K562 (cell line): ENCODE results near the gene ZBTB32. TPM values are rescaled to one million over a fixed set of nuclear protein-coding genes. Genes with fewer than 3 reads are reported as not detected.

Experiments used
- ATF3 ChIP-seq, 2 experiments: fragments of 450-650 bp in 1 of 2; sonication (generic) in 1 of 2; formaldehyde crosslinking in 1 of 2; IDR thresholded peaks in 1 of 2; conservative IDR thresholded peaks in 1 of 2; 2 replicates each; pipeline versions ENCODE4 v1.6.1 to v1.8.1; 2016 to 2023; ENCODE audit warnings: mild to moderate bottlenecking in 2 of 2, moderate library complexity in 2 of 2, inconsistent platforms in 1 of 2, missing genetic modification reagents in 1 of 2
- ATF7 ChIP-seq: fragments of 450-650 bp; IDR thresholded peaks from 2 replicates; pipeline ENCODE4 v1.7.1; 2014; ENCODE audit warnings: mild to moderate bottlenecking, moderate library complexity
- CEBPB ChIP-seq: fragments of 450-650 bp; IDR thresholded peaks from 2 replicates; pipeline ENCODE4 v1.6.1; 2016; ENCODE audit warnings: missing genetic modification characterization, missing compliant biosample characterization
- E4F1 ChIP-seq: fragments of 250-450 bp; sonication (Bioruptor Pico); IDR thresholded peaks from 2 replicates; pipeline ENCODE4 v1.5.0; 2021; ENCODE audit warnings: mild to moderate bottlenecking, borderline replicate concordance
- FIP1L1 ChIP-seq: fragments of 200-400 bp; formaldehyde crosslinking; IDR thresholded peaks from 2 replicates; pipeline ENCODE4 v1.6.1; 2018; ENCODE audit warnings: mild to moderate bottlenecking, low read depth, low read length; ENCODE audit not compliant: poor library complexity, severe bottlenecking
- FOXK1 ChIP-seq: sonication (generic); formaldehyde crosslinking; IDR thresholded peaks from 2 replicates; pipeline ENCODE4 v1.8.0; 2022; ENCODE audit warnings: missing genetic modification reagents, mild to moderate bottlenecking, borderline replicate concordance
- JUN ChIP-seq, 2 experiments: sonication (generic) in 1 of 2; formaldehyde crosslinking in 1 of 2; IDR thresholded peaks; 2 replicates each; pipeline versions ENCODE4 v1.6.1 to v1.8.0; 2012 to 2022; ENCODE audit warnings: borderline replicate concordance in 2 of 2, mild to moderate bottlenecking in 2 of 2, improper control_type of control experiment in 1 of 2, low read depth in 1 of 2, low read length in 1 of 2, missing genetic modification reagents in 1 of 2
- KLF13 ChIP-seq: fragments of 450-650 bp; IDR thresholded peaks from 2 replicates; pipeline ENCODE4 v1.6.1; 2016; ENCODE audit warnings: missing genetic modification characterization, low read depth, mild to moderate bottlenecking, missing compliant biosample characterization, moderate library complexity, borderline replicate concordance
- MCM3 ChIP-seq: fragments of 450-650 bp; IDR thresholded peaks from 2 replicates; pipeline ENCODE4 v1.6.1; 2016
- MCM7 ChIP-seq, 2 experiments: fragments of 450-650 bp; IDR thresholded peaks; 2 replicates each; pipeline ENCODE4 v1.6.1; 2016 to 2018
- MTF1 ChIP-seq: fragments of 250-450 bp; sonication (Bioruptor Pico); IDR thresholded peaks from 2 replicates; pipeline ENCODE4 v1.9.0; 2021; ENCODE audit warnings: moderate library complexity, mild to moderate bottlenecking, inconsistent platforms, borderline replicate concordance
- NFE2L1 ChIP-seq: fragments of 450-650 bp; IDR thresholded peaks from 2 replicates; pipeline ENCODE4 v1.6.1; 2016; ENCODE audit warnings: missing genetic modification characterization, low read depth, mild to moderate bottlenecking, missing compliant biosample characterization, moderate library complexity, borderline replicate concordance
- POLR2H ChIP-seq: IDR thresholded peaks from 2 replicates; pipeline ENCODE4 v1.6.1; 2016; ENCODE audit warnings: missing genetic modification characterization, low read depth, mild to moderate bottlenecking, control low read depth, missing compliant biosample characterization, moderate library complexity
- SMARCA4 ChIP-seq: fragments of 450-650 bp; IDR thresholded peaks from 2 replicates; pipeline ENCODE4 v1.6.1; 2016
- SMARCE1 ChIP-seq: fragments of 450-650 bp; IDR thresholded peaks from 2 replicates; pipeline ENCODE4 v1.7.1; 2016; ENCODE audit warnings: mild to moderate bottlenecking
- TCF7 ChIP-seq: sonication (generic); IDR thresholded peaks from 2 replicates; pipeline ENCODE4 v1.6.1; 2016; ENCODE audit warnings: antibody characterized with exemption, borderline replicate concordance
- ZHX1 ChIP-seq: fragments of 150-350 bp; conservative IDR thresholded peaks from 2 replicates; pipeline ENCODE4 v1.6.1; 2014; ENCODE audit warnings: low read length
- ZNF24 ChIP-seq: fragments of 450-650 bp; IDR thresholded peaks from 2 replicates; pipeline ENCODE4 v1.6.1; 2016
- polyA plus RNA-seq, 8 experiments: library from polyadenylated mRNA; depleted of rRNA in 4 of 8; stranded (reverse) in 5 of 8; unstranded in 3 of 8; fragments of >200 nt; fragmentation: Nextera tagmentation in 2 of 8; fragmentation: Illumina TruSeq in 1 of 8; extraction: Ambion mirVana in 2 of 8; extraction: Trizol in 1 of 8; gene quantifications; 2 replicates each; pipeline versions ENCODE4 v1.2.1 to v1.2.3, GENCODE V29; 2011 to 2014; ENCODE audit warnings: inconsistent platforms in 1 of 8, missing spikeins in 1 of 8
- total RNA-seq, 7 experiments: library from RNA; depleted of rRNA in 6 of 7; stranded (reverse); fragments of >200 nt in 6 of 7; fragmentation: Illumina TruSeq in 2 of 7; extraction: Trizol in 2 of 7; gene quantifications; 2 replicates each; pipeline versions ENCODE4 v1.2.1 to v1.2.3, GENCODE V29; 2011 to 2021; ENCODE audit warnings: low replicate concordance in 1 of 7

ZBTB32 gene
- total and polyA plus RNA-seq, 9 of the 15 experiments (the other 6 are each of a cell fraction or from before 2014, with no cell fraction given), result 0.20 TPM; not detected in 8

GRCh38 chr19:35740423-35741202, 36.3 kb downstream of the ZBTB32 start (continued):
- TF ChIP-seq MTF1 (no peak), SMARCE1 (0 out of 2 replicates have a peak, but pooled peaks have one; percentile 33), FIP1L1 (peak; percentile 43), POLR2H (tag) (peak; percentile 18; the same call in 1 of the 2 replicates), ATF3 (IDR thresholded peaks at IDR 0.05) (peak; percentile 43; the same call in 1 of the 2 replicates), ATF3 (CRISPR knock-in tag; conservative IDR thresholded peaks at IDR 0.05) (no peak), KLF13 (tag) (0 out of 2 replicates have a peak, but pooled peaks have one; percentile 44), ZNF24 (0 out of 2 replicates have a peak, but pooled peaks have one; percentile 17), FOXK1 (CRISPR knock-in tag) (peak; percentile 93; the same call in 1 of the 2 replicates), JUN (IDR thresholded peaks at IDR 0.05; ENCODE audit: borderline replicate concordance, low read depth, low read length) (no peak; the same call in 1 of the 2 replicates), JUN (CRISPR knock-in tag; IDR thresholded peaks at IDR 0.05; ENCODE audit: borderline replicate concordance) (peak; percentile 78; the same call in 1 of the 2 replicates), MCM7 (IDR thresholded peaks at IDR 0.05) (no peak), CEBPB (tag) (peak; percentile 97), ZHX1 (no peak), NFE2L1 (tag) (no peak), ATF7 (peak; percentile 63), MCM3 (no peak), TCF7 (no peak), E4F1 (CRISPR knock-in tag) (no peak), SMARCA4 (no peak)
